22Rv1 (cell line): ENCODE data around the gene PPP1R9B.

Experiments
- H3K27ac ChIP-seq: fragments of 450-650 bp; 2 replicates; pipeline ENCODE4 v1.5.1; 2017
- ZFX ChIP-seq: fragments of 450-650 bp; IDR thresholded peaks from 2 replicates; pipeline ENCODE4 v1.6.1; 2017; ENCODE audit warnings: antibody characterized with exemption, borderline replicate concordance
- TF ChIP-seq, protein P1 (sequence below): fragments of 450-650 bp; IDR thresholded peaks from 2 replicates; pipeline ENCODE4 v1.5.1; 2017; ENCODE audit warnings: mild to moderate bottlenecking

Gene PPP1R9B

GRCh38 chr17:50125420-50125997, 25.0 kb downstream of the PPP1R9B start:
- no peak for TF ChIP-seq ZFX
- TF ChIP-seq, protein P1, sequence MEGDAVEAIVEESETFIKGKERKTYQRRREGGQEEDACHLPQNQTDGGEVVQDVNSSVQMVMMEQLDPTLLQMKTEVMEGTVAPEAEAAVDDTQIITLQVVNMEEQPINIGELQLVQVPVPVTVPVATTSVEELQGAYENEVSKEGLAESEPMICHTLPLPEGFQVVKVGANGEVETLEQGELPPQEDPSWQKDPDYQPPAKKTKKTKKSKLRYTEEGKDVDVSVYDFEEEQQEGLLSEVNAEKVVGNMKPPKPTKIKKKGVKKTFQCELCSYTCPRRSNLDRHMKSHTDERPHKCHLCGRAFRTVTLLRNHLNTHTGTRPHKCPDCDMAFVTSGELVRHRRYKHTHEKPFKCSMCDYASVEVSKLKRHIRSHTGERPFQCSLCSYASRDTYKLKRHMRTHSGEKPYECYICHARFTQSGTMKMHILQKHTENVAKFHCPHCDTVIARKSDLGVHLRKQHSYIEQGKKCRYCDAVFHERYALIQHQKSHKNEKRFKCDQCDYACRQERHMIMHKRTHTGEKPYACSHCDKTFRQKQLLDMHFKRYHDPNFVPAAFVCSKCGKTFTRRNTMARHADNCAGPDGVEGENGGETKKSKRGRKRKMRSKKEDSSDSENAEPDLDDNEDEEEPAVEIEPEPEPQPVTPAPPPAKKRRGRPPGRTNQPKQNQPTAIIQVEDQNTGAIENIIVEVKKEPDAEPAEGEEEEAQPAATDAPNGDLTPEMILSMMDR: no peak

DNA sequence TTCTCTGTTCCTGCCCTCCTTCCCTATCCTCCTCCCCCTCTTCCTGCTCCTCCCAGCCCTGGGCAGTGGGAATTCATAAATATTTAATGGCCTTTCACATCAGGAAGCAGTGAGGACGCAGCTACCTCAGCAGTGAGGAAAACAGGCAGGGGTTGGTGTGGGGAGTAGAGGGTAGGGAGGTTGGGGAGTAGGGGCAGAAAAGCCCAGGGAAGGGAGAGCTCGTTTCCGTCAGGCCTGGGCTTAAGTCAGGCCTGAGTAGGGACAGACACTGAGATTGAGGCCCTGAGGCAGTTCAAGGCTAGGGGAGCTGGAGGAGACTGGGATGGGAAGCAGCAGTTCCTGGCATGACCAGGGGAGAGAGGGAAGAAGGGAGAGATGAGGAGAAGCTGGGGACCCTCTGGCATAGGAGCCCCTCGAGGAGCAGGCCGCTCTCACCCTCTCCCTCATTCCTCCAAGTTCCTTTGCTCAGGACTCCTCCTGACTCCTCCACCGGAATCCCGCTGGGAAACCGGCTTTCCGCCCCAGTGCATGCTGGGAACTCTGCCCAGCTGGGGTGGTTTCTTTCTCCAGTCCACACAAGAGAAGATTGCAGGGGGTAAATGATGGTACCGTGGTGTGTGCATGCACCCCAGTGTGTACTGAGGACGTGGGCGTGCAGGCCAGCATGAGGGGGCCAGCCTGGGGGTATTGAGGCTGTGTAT, 26.7 kb downstream of the PPP1R9B start:
- TF ChIP-seq, protein P1: no peak
- no peak for TF ChIP-seq ZFX
- peak overlapping the region; percentile 69 for H3K27ac ChIP-seq

More at GRCh38 chr17:50125420-50125997, 25.0 kb downstream of the PPP1R9B start:
- H3K27ac ChIP-seq: no peak overlapping the region

DNA sequence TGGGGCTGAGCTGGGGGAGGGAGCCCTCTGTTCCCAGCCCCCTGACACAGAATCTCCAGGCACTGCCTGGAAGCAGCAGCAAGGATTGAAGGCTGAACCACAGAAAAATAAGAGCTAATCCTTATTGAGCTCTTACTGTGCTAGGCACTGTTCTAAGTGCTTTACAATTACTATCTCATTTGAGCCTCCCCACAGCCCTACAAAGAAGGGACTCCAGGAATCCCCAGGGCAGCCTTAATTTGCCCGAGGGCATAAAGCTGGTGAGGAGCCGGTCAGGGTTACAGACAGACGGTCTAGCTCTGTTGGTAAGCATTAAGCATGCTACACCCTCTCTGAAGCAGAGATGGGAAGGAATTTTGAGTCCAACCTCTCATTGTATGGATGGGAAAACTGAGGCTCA, 27.5 kb downstream of the PPP1R9B start:
- TF ChIP-seq ZFX: no peak
- TF ChIP-seq, protein P1: no peak
- H3K27ac ChIP-seq: peak overlapping the region; percentile 69; the same call in 1 of the 2 replicates

- no peak overlapping the region for H3K27ac ChIP-seq
- TF ChIP-seq ZFX: no peak
- TF ChIP-seq, protein P1: no peak
These were observed 29.8 kb downstream of the PPP1R9B start for GRCh38 chr17:50120475-50121253.

GRCh38 chr17:50118828-50119218, 31.7 kb downstream of the PPP1R9B start:
- H3K27ac ChIP-seq: no peak overlapping the region
- no peak for TF ChIP-seq ZFX
- TF ChIP-seq, protein P1: no peak

- TF ChIP-seq, protein P1: no peak
- TF ChIP-seq ZFX: no peak
- no peak overlapping the region for H3K27ac ChIP-seq
These were observed 32.2 kb downstream of the PPP1R9B start for GRCh38 chr17:50118076-50118827.
